Measurements from ENCODE around the gene PIAS1.

The PIAS1 gene

GRCh38 chr15:68061171-68061570 is 7.1 kb downstream of the PIAS1 start:
- no peak for TF ChIP-seq CTCF (IDR thresholded peaks at IDR 0.05)

GRCh38 chr15:68061602-68062001 is 7.5 kb downstream of the PIAS1 start:
- TF ChIP-seq CTCF (IDR thresholded peaks at IDR 0.05), result no peak

GRCh38 chr15:68062214-68062613 is 8.1 kb downstream of the PIAS1 start:
- no peak for TF ChIP-seq CTCF (IDR thresholded peaks at IDR 0.05)

- no peak for TF ChIP-seq CTCF (IDR thresholded peaks at IDR 0.05)
Measured at GRCh38 chr15:68062946-68063465, 8.9 kb downstream of the PIAS1 start.

GRCh38 chr15:68063606-68064005 is 9.5 kb downstream of the PIAS1 start:
- TF ChIP-seq CTCF (IDR thresholded peaks at IDR 0.05), result no peak

GRCh38 chr15:68073576-68074288 is 19.6 kb downstream of the PIAS1 start:
- TF ChIP-seq CTCF (IDR thresholded peaks at IDR 0.05), result no peak

- no peak for TF ChIP-seq CTCF (IDR thresholded peaks at IDR 0.05)
Measured at GRCh38 chr15:68075764-68076385, 21.8 kb downstream of the PIAS1 start.
